Anterior cingulate cortex (tissue), 58 donors: ENCODE measurements around the gene CTU2.
A peak's percentile ranks its signal among the peaks of the same experiment; 100 is the strongest.

ENCODE experiments used
- DNase-seq, 58 donors: peaks; one replicate each; lab custom pipeline; 2025; lab: John Stamatoyannopoulos, UW

The CTU2 gene

GRCh38 chr16:88681084-88681680 lies 25.1 kb upstream of the CTU2 start:
- no peak for DNase-seq

DNA sequence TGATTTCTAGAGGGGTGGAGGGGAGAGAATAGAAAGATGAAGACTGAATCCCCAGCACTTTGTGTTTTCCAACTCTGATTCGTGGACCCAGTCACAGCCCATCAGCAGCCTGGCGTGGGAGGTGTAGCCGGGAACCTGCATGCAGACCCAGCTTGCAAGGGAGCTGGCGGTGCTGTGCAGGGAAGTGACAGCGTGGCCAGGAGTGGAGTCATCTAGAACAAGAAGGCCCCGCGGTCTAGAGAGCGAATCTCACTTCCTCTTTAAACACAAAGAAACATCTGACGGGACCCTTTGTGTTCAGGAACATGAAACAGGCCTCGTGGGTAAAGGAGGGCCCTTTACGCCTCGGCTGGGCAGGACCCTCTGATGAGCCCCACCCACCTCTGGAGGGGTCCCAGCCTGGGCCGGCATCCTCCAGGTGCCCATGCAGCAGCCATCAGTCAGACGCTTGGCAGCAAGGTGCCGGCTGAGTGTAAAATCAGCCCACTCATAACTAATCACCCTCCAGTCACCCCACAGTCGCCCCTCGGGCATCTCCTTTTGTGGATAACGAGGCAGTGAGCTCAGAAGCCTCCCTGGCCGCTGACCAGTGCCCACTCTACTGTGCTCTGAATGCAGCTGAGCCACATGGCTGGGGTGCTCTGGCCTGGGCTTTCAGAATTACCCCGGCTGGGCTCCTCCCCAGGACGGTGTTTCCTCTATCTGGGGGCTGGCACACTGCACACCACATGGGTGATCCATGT lies 24.4 kb upstream of the CTU2 start:
- peak in 47 of 58 donors; percentile 14 to 86 (median 54) for DNase-seq

DNA sequence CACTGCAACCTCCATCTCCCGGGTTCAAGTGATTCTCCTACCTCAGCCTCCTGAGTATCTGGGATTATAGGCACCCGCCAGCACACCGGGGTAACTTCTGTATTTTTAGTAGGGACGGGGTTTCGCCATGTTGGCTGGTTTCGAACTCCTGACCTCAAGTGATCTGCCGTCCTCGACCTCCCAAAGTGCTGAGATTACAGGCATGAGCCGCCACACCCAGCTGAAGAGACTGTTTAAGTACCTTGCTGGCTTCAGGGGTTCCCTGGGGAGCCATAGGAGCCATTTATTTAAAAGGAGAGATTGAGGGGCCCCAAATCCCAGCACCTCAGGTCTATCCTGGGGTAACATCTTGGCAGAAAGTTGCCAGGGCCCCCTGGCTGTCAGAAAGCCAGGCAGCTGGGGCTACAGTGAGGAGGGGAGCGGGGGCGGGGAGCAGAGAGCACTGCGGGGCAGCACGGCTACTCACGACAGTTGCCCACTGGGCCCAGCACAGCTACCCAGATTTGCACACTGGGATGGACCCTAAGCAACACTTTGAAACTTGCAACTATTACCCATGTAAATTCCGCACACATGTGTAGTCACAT lies 21.6 kb upstream of the CTU2 start:
- no peak for DNase-seq

- peak in 4 of 58 donors; percentile 19 to 31 (median 25) for DNase-seq
Observed at GRCh38 chr16:88685156-88686061, 20.9 kb upstream of the CTU2 start.

DNA sequence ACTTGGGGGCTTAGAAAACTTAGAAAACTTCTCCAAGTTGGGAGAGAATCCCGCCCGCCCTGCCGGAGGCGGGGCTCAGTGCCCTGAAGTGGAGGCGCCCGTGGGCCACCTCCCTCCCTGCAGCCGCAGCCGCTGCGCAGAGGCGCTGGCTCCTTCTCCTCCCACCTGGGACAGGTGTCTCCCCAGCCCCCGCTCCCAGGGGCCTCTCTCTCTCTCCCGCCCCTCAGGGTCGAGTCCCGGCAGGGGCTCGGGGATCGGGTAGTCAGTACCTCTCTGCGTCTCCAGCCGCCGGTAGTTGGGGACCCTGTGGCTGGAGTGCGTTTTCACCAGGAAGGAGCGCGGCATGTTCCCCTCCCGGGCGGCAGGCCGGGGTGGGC lies 20.3 kb upstream of the CTU2 start:
- no peak for DNase-seq

DNA sequence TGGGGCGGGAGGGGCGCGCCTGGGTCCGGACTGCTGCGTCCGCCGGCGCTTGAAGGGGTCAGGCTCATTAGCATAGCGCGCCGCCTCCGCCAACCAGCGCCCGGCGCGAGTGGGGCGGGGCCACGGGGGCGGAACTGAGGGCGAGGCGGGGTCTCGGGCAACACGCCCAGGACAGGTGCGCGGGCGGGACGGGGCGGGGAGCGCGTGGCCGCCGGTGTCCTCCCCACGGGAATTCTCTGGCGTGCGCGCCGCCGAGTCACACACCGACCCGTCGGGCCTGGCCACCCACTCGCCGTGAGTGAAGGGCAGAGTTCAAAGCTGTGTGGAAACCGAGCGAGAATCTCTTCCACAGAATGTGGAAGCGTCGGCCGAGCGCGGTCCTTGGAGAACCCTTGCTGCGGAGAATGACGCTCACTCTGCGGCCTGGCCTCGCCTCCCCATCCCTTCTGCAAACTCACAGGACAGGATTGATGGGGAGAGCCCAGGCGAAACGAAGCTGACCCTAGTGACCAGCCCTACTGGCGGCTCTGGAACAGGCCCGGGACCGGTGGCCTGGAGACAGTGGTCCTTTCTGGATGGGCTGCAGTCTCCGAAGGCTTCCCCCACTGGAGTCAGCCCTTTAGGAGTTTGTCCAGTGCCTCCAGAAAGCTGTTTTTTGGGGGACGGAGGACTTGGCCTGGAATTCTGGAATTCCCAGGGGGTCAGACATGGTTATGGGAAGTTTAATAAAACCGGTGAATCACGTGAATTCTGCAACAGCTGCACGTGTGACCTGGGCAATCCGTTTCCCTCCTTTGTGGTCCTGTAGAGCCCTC lies 19.7 kb upstream of the CTU2 start, which contains the start of gene SNAI3:
Gene SNAI3 (minus strand): TSS at position 69 of the 815 bp plus-strand sequence. CDS start 101 bp downstream, outside the sequence.
- peak in 38 of 58 donors; percentile 11 to 62 (median 35) for DNase-seq

DNA sequence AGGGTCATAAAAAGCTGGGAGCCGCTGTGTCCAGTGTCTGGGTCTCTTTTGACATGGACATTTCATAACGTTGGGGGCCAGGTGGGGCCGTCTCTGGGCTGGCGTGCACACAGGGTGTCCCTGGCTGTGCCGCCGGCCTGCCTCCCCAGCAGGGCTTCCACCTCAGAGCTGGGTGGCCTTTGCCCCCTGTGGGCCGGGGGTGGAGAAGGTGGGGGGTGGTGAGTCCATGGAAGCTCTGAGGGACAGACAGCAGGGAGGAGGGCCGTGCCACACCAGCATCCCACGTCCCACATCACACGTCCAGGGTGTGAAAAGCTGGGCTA lies 19.1 kb upstream of the CTU2 start:
- DNase-seq, result no peak

DNA sequence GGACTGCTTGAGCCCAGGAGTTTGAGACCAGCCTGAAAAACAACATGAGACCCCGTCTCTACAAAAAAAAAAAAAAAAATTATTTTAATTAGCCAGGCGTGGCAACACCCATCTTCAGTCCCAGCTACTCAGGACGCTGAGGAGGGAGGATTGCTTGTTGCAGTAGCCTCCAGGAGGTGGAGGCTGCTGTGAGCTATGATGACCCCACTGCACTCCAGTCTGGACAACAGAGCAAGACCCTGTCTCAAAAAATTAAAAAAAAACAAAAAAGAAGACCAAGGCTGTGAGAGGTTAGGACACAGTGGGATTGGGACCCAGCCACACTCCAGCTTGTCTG lies 18.7 kb upstream of the CTU2 start:
- DNase-seq, result no peak

DNA sequence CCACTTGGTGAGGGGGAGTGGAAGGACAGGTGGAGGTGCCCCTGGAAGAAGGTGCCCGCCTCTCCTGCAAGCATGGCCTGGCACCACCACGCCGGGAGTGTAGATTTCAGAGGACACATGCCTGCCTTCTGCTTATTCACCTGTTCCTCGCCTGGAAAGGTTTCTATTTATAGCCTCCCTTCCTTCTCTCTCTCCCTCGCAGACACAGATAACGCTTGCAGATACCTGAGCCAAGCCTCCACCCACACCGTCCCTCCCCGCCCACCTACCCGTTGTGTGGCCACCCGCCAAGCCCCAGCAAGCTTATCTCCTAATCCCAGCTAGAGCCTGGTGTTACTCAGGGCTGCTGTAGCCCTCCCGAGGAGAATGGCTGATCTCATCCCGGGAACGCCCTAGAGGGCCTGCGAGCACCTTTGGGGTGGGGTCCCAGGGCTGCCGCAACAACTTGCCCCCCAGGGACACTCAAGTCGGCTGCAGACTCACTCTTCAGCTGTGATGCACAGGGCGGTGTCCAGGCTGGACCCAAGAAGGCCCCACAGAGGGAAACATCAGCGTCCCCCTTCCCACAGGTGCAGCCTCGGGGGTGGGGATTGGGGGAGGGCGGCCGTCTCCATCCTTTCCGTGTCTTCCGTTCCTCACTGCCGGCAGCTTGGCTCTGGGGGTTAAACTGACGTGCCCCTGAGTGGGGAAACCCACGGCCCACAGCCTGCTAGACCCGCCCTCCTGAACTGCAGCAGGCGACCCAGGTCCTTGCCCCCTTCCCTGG lies 18.1 kb upstream of the CTU2 start:
- DNase-seq, result peak in 20 of 58 donors; percentile 14 to 60 (median 26)

- DNase-seq, result no peak
Observed at GRCh38 chr16:88690341-88691128, 15.8 kb upstream of the CTU2 start.

GRCh38 chr16:88691129-88691813 lies 15.0 kb upstream of the CTU2 start:
- no peak for DNase-seq

GRCh38 chr16:88691924-88692560 lies 14.3 kb upstream of the CTU2 start:
- peak in 12 of 58 donors; percentile 3 to 53 (median 17) for DNase-seq

DNA sequence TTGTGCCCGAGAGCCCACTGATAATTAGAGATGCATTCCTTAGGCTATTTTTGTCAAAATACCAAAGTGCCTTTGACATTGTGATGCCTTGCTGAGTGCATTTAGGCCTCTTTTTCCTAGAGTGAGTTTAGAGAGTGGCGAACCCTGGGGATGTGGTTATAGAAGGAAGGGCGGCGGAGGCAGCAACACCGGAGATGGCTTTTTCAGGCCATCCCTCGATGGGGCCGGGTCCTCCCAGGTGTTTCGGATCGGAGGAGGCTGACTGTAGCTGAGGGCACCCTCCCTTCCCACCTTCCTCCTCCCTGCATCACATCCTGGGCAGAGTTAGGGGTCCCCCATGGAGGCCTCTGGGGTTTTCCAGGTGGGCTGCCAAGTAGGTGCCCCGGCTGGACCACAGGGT lies 13.4 kb upstream of the CTU2 start:
- no peak for DNase-seq

DNA sequence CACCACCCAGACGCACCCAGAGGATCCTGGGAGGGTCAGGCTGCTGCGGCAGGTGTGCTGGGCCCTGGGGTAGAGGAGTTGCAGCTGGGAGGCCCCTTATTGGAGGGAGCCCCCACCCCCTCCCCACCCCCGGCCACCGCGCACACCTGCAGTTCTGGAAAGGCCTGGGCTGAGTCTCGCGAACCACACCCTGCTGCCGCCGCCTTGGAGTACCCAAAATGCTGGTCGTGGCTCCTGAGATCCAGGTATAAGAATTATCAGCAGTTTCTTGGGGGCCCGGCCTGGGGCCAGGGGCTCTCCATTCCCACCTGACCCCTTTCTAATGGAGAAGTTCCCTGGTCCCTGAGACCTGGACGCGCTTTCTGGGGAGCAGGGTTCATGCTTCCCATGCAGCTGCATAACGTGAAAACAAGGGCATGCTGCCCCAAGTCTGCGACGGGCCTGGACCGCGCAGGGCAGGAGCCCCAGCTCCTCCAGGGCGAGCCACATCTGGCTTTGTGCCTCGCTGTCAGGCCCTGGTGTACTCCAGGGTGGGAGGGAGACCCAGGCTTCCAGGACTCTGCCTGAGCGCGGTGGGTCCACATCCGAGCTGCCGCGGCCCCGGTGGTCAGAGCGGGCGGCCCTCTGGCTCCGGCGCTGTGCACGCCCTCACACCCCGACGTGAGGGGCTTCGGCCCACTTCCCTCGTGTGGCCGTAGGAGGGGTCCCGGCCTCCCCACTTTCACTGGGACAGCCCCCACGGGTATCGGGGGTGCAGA lies 12.7 kb upstream of the CTU2 start:
- no peak for DNase-seq

- DNase-seq, result no peak
Observed at GRCh38 chr16:88694221-88695087, 11.8 kb upstream of the CTU2 start.

GRCh38 chr16:88695218-88695617 lies 11.1 kb upstream of the CTU2 start:
- DNase-seq, result no peak
